ES-I3 (cell line): ENCODE measurements around the gene ZNF865.
A peak's percentile ranks its signal among the peaks of the same experiment; 100 is the strongest.

Source experiments
- H3K36me3 ChIP-seq: 2 replicates; pipeline ENCODE4 v1.6.1; 2013; ENCODE audit warnings: mild to moderate bottlenecking, low read length, control low read depth, moderate library complexity; ENCODE audit not compliant: insufficient read depth
- H3K4me1 ChIP-seq: 2 replicates; pipeline ENCODE4 v1.6.1; 2013; ENCODE audit warnings: mild to moderate bottlenecking, control low read depth, low read length; ENCODE audit not compliant: insufficient read depth
- H3K9ac ChIP-seq: 2 replicates; pipeline ENCODE4 v1.6.1; 2013; ENCODE audit warnings: low read depth, mild to moderate bottlenecking, low read length, moderate library complexity
- H3K9me3 ChIP-seq: 2 replicates; pipeline ENCODE4 v1.6.1; 2013; ENCODE audit warnings: mild to moderate bottlenecking, low read length, moderate library complexity; ENCODE audit not compliant: control insufficient read depth, insufficient read depth

Gene ZNF865

DNA sequence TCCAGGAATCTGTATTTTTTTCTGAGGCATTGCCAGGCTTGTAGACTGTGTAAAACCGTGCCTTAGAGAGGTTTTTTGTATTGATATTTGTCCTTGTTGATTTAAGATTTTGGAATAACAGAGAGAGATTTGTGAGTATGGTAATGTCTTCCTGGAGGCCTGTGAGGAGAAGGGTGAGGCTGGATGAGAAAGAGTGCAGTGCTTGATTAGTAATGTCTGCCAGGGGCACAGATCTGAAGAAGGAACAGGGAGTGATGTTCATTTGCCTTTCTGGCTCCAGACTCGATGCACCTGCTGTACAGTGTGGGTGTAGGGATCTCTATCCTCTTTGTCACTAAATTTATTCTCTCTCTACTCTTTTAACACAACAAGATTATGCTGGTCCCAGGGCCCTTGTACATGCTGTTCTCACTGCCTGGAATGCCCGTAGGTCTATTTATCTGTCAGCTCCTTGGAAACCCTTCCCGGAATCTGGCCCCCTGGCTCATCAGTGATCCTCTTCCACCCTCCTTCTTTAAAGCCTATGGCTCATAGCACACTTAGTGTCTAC, 10.4 kb upstream of the ZNF865 start:
- Histone ChIP-seq H3K9me3 (no peaks in the 10 kb centered on the region), H3K4me1 (peaks cover 15% of the 10 kb centered on the region; the same call in 1 of the 2 replicates), H3K9ac (no peak overlapping the region), H3K36me3 (no peaks in the 10 kb centered on the region)

DNA sequence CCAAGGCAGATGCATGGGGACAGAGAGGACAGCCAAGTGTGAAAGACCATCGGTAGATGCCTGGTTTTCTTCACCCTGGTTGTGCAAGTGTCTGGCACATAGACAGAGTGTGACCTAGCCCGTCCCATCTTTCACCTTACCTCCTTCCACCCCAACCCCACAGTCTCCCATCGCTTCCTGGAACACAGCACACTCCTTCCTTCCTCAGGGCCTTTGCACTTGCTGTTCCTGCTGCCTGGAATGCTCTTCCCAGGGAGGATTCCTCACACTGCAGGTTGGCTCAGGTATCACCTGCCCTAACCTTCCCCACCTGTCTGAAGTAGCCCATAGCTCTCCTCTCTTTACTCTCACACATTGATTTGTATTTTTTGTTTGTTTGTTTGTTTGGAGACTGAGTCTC, 9.1 kb upstream of the ZNF865 start:
- H3K4me1 ChIP-seq, result peaks cover 7% of the 10 kb centered on the region; the same call in 1 of the 2 replicates
- no peak overlapping the region for H3K9ac ChIP-seq
- no peaks in the 10 kb centered on the region for H3K36me3 ChIP-seq
- no peaks in the 10 kb centered on the region for H3K9me3 ChIP-seq

DNA sequence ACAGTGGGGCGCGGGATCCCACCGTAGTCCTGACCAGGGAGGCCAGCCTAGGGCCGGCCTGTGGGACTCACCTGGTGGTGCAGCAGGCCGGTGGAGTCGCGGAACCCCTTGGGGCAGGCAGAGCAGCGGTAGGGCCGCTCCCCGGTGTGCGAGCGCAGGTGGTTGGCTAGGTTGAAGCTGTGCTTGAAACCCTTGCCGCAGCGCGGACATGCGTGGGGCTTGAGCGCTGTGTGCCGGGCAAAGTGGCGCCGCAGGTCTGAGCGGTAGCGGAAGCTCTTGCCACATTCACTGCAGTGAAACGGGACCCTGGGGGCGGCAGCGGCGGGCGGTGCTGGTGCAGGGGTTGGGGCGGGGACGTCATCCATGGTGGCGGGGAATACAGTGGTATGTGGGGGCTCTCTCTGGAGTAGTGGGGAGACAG, 7.9 kb upstream of the ZNF865 start:
- Histone ChIP-seq H3K9me3 (no peaks in the 10 kb centered on the region), H3K4me1 (0 out of 2 replicates have a peak, but pooled peaks cover 5% of the 10 kb centered on the region), H3K9ac (peak overlapping the region; percentile 56; the same call in 1 of the 2 replicates), H3K36me3 (no peaks in the 10 kb centered on the region)

DNA sequence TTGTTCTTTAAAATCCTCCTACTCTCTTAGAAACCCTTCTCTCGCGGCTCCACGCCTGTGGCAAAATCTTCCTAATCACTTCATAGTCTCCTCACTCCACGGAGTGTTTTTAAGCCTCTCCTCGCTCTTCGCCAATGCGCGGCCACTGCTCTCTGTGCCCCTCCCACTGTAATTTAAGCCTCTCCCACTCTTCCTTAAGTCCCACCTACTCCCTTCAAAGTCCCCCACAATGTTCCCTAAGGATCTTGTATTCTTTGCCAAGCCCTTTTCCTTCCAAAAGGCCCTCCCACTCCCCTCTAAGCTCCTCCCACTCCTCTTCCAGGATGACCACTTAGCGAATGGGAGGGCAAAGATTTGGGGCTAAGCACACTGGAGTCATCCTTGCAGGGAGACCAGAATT, 7.4 kb upstream of the ZNF865 start:
- H3K36me3 ChIP-seq, result no peaks in the 10 kb centered on the region
- no peaks in the 10 kb centered on the region for H3K9me3 ChIP-seq
- H3K4me1 ChIP-seq, result 0 out of 2 replicates have a peak, but pooled peaks cover 5% of the 10 kb centered on the region
- H3K9ac ChIP-seq, result peak overlapping the region; percentile 56; the same call in 1 of the 2 replicates

DNA sequence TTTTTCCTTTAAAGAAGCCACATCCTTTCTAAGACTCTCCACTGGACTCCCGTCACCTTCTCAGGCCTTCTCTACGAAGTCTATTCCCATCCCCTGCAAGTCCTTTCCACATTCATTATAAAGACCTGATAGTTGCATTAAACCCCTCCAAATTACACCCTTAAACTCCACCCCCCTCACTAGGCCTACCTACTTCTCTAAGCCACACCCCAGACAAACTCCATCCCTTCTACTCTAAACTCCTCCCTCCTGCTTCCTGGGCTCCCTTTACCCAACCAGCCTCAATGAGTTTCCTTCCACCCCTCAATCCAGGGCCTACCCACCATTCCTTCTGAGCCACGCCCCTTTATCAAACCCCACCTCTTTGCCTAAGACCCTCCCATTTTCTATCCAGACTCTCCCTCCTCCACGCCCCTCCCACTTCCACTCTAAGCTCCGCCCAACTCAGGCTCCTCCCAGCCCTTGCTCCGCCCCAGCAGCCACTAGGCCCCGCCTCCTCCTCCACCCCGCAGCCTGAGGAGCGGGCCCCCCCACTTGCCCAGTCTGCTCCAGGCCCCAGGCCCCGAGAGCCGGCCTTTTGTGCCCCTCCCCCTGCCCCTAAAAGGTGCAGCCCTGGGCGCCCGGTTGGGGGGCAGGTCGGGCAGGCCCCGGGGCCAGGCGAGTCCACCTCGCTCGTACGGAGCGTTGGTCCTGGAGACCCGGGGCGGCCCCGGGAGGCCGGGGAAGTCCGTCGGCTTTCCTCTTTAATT, 6.6 kb upstream of the ZNF865 start:
- peak overlapping the region; percentile 66 for H3K9ac ChIP-seq
- no peaks in the 10 kb centered on the region for H3K9me3 ChIP-seq
- 0 out of 2 replicates have a peak, but pooled peaks cover 5% of the 10 kb centered on the region for H3K4me1 ChIP-seq
- H3K36me3 ChIP-seq, result no peaks in the 10 kb centered on the region

DNA sequence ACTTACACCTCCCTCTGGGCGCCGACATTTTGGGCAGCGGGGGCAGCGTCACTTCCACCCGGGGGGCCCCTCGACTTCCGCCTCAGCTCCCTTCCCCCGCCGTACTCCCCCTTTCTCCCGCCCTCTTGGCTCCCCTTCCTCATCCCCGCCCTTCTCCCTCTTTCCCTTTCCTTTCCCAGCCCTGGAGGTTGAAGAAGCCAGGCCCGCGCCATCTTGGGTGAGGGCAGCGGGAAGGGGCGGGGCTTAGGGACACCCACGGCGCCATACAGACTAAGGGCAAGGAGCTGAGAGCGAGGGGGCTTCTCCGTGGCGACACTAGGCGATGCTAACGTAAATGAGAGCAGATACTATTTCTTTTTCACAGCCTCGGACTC, 6.0 kb upstream of the ZNF865 start, which contains the start of gene FIZ1:
Gene FIZ1 (minus strand): TSS at position 50 of the 374 bp plus-strand sequence. CDS start 1,652 bp downstream, outside the sequence.
- Histone ChIP-seq H3K4me1 (0 out of 2 replicates have a peak, but pooled peaks cover 5% of the 10 kb centered on the region), H3K9ac (peak within 1 kb of the TSS; percentile 66), H3K9me3 (no peaks in the 10 kb centered on the region), H3K36me3 (no peaks in the 10 kb centered on the region)

DNA sequence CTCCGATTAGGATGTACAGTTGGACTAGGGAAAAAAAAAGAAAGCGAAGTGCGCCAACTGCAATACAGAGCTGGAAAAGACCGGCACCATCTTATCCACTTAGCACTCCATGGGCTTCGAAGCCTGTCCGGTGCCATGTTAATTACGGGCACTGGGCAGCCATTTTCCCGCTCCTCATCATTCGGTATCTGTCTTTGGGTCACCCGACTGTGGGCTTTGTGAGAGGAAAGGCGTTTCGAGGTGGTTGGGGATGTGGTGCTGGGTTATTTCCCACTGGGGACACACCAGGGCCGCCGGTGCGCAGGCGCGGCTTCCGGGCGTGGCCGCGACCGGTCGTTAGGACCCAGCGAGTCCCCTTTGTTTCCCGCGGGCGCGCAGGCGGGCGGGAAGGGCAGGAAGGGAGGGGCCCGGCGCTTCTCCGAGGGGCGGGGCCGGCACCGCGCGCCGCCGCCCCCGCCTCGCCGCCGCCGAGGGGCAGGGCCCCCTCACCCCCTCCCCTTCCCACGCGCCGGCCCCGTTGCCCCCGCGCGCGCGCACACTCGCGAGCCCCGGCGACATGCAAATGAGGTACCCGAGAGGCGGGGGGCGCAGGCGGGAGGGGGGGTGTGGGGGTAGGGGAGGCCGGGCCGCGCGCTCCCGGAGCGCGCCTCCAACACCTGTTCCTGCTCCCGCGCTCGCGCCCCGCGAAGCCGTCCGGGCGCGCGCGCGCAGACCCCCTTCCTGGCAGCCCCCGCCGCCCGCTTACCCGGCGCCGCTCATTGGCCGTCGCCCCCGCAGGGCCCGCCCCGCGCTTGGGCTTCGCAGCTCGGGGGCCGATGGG, 5.4 kb upstream of the ZNF865 start, which contains the start of gene ZNF524:
Gene ZNF524 (plus strand): TSS at position 447 of the 820 bp plus-strand sequence. CDS start 1,825 bp downstream, outside the sequence.
- Histone ChIP-seq H3K36me3 (no peaks in the 10 kb centered on the region), H3K4me1 (0 out of 2 replicates have a peak, but pooled peaks cover 5% of the 10 kb centered on the region), H3K9ac (peak within 1 kb of the TSS; percentile 66), H3K9me3 (no peaks in the 10 kb centered on the region)

DNA sequence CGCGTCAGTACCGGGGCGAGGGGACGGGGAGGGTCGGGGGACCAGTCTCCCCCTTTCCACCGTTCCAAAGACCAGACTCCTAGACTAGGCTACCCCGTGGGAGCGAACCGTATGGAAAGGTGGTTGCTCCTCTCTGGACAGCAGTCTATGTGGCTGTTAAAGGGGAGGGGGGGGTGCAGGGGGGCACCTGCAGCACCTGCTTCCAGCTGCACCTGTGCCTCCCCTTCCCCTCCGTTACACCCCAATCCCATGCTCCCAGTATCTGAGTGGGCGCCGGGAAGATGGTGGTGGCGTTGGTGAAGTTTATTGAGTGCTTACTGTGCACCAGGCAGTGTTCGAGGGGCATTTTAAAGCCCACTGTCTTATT, 4.8 kb upstream of the ZNF865 start:
- Histone ChIP-seq H3K4me1 (0 out of 2 replicates have a peak, but pooled peaks cover 5% of the 10 kb centered on the region), H3K9ac (peak overlapping the region; percentile 63), H3K36me3 (no peaks in the 10 kb centered on the region), H3K9me3 (no peaks in the 10 kb centered on the region)

DNA sequence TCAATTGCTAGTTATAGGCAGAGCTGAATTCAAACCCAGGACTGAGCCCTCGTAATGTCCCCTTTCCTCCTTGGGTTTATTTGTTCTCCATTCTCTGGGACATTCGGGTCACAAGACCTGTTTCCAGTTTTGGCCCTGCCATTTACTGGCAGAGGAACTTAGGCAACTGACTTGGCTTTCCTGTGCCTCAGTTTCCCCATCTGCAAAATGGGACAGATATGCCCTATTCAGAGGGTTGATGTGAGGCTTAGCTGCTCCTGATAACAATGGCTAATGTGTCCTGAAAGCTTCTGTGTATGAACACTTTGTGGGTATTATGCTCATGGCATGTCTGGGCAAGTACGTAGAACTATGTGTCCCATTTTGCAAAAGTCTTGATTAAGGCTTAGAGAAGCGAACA, 4.4 kb upstream of the ZNF865 start:
- Histone ChIP-seq H3K9me3 (no peaks in the 10 kb centered on the region), H3K4me1 (0 out of 2 replicates have a peak, but pooled peaks cover 5% of the 10 kb centered on the region), H3K9ac (peak overlapping the region; percentile 63), H3K36me3 (no peaks in the 10 kb centered on the region)

DNA sequence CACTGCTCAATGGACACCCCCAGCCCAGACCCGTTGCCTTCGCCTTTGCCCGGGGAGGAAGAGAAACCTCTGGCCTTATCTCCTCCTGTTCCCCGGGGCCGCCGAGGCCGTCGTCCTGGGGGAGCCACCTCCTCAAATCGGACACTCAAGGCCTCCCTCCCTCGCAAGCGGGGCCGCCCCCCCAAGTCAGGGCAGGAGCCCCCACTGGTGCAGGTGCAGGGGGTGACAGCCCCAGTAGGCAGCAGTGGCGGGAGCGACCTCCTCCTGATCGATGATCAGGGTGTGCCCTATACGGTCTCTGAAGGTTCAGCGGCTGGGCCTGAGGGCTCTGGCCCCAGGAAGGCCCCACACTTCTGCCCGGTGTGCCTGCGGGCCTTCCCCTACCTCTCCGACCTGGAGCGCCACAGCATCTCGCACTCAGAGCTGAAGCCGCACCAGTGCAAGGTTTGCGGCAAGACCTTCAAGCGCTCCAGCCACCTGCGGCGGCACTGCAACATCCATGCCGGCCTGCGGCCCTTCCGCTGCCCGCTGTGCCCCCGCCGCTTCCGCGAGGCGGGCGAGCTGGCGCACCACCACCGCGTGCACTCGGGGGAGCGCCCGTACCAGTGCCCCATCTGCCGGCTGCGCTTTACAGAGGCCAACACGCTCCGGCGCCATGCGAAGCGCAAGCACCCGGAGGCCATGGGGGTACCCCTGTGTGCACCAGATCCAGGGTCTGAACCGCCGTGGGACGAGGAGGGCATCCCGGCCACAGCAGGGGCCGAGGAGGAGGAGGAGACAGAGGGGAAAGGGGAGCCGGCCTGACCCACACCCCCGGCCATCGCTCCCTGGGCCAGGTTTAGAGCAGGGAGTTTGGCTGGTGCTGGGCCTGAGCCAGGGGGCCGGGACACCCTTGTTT, 3.1 kb upstream of the ZNF865 start:
- Histone ChIP-seq H3K9ac (no peak overlapping the region), H3K9me3 (no peaks in the 10 kb centered on the region), H3K4me1 (0 out of 2 replicates have a peak, but pooled peaks cover 5% of the 10 kb centered on the region), H3K36me3 (0 out of 2 replicates have a peak, but pooled peaks cover 5% of the 10 kb centered on the region)

DNA sequence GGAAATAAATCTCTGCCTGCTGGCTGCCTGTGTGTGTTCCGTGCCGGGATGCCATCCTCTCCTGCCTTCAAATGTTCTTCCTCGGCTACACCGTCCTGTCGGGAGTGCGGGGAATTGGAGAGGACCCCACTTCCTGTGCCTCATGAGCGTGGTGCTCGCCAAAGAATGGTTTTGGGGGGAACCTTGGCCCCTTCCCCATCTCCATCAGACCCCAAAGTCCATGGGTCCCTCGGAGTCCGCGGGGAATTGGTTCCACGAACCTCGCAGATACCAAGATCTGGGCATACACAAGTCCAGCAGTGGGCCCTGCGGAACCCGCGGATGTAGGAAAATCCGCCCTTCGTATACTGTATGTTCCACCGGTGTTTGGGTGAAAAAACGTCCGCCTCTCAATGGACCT, 2.3 kb upstream of the ZNF865 start:
- H3K9me3 ChIP-seq, result no peaks in the 10 kb centered on the region
- peak overlapping the region; percentile 32; the same call in 1 of the 2 replicates for H3K9ac ChIP-seq
- 0 out of 2 replicates have a peak, but pooled peaks cover 5% of the 10 kb centered on the region for H3K4me1 ChIP-seq
- 0 out of 2 replicates have a peak, but pooled peaks cover 8% of the 10 kb centered on the region for H3K36me3 ChIP-seq

DNA sequence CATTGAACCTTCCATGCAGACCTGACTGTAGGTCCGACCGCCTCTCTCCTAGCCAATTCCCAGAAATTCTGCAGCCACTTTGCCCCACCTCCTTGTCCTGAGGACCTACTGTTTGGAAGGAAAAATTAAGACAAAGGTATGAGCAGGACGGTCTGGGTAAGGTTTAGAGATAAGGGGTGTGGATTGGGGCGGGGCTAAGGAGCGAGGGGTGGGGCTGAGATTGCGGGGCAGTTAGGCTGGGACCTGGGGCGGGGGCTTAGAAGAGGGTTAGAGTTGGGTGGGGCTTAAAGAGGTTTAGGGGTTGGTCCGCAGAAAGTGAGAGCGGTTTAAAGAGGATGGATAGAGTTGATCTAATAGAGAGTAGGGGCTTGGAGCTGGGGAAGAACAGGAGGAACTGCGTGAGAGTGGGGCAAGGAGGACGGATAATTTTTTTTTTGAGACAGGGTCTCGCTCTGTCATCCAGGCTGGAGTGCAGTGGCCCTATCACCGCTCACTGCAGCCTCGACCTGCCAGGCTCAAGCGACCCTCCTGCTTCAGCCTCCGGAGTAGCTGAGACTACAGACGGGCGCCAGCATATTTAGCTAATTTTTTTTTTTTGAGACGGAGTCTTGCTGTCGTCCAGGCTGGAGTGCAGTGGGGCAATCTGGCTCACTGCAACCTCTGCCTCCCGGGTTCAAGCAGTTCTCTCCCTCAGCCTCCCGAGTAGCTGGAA, 1.7 kb upstream of the ZNF865 start:
- 0 out of 2 replicates have a peak, but pooled peaks cover 8% of the 10 kb centered on the region for H3K36me3 ChIP-seq
- H3K4me1 ChIP-seq, result no peaks in the 10 kb centered on the region
- H3K9ac ChIP-seq, result peak overlapping the region; percentile 32; the same call in 1 of the 2 replicates
- H3K9me3 ChIP-seq, result no peaks in the 10 kb centered on the region

DNA sequence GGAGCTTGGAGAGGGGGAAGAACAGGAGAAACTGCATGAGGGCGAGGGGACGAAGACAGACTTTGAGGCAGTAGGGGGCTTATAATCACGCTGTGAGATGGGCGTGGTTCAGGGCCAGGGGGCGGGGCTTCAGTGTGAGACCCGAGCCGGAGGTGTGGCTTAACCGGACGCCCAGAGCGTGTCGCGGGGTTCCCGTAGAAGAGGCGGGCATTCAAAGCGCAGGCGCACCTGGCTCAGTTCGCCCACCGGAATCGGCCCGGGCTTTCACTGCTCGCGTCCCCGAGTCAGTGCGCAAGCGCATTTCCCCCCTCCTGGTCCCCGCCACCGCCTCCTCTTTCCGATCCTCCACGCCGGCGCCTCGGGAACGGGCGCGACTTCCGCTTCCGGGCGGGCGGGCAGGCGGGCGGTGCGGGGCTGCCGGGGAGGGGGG, 225 bp upstream of the ZNF865 start:
- Histone ChIP-seq H3K36me3 (peaks cover 14% of the 10 kb centered on the region; the same call in 1 of the 2 replicates), H3K9me3 (no peaks in the 10 kb centered on the region), H3K9ac (peak overlapping the region; percentile 56), H3K4me1 (no peaks in the 10 kb centered on the region)
